Measurements from ENCODE around the gene MLST8. TPM values are rescaled to one million over a fixed set of nuclear protein-coding genes. Genes with fewer than 3 reads are reported as not detected.
A peak's percentile ranks its signal among the peaks of the same experiment; 100 is the strongest.

Gene MLST8
- polyA plus RNA-seq, 3 donors: 29.9 to 54.3 (median 30.5) TPM

DNA sequence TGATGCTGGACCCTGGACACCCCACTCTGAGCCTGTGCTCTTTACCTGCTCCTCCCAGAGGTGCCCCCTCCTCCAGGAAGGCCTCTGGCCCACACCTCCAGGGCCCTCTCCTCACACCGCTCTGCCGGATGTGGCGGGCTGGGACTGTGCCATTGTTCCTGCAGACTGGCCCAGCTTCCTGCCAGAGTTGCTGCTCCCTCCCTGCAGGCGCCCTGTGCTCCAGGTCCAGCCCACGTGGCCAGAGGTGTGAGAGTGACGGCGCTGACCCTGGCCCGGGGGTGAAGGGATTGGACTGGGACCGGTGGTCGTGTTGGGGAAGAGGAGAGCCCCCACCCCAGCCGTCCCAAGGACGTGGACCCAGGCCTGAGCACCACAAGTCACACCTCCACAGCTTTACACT is 23.8 kb downstream of the MLST8 start:
- 97% methylated on average over 6 of the region's 12 CpGs for WGBS (ENCODE audit: insufficient coverage)
- TF ChIP-seq, protein P1, sequence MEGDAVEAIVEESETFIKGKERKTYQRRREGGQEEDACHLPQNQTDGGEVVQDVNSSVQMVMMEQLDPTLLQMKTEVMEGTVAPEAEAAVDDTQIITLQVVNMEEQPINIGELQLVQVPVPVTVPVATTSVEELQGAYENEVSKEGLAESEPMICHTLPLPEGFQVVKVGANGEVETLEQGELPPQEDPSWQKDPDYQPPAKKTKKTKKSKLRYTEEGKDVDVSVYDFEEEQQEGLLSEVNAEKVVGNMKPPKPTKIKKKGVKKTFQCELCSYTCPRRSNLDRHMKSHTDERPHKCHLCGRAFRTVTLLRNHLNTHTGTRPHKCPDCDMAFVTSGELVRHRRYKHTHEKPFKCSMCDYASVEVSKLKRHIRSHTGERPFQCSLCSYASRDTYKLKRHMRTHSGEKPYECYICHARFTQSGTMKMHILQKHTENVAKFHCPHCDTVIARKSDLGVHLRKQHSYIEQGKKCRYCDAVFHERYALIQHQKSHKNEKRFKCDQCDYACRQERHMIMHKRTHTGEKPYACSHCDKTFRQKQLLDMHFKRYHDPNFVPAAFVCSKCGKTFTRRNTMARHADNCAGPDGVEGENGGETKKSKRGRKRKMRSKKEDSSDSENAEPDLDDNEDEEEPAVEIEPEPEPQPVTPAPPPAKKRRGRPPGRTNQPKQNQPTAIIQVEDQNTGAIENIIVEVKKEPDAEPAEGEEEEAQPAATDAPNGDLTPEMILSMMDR (IDR thresholded peaks at IDR 0.05): no peak
- Mint-ChIP-seq H3K9me3 (no peaks in the 10 kb centered on the region), H3K36me3 (peaks cover 40 to 63% of the 10 kb centered on the region in 2 donors), H3K27ac (no peak overlapping the region), H3K27me3 (ENCODE audit: low read depth in 3 of 3) (peaks cover 1 to 3% (median 2%) of the 10 kb centered on the region in 3 donors), H3K4me1 (peaks cover 21% of the 10 kb centered on the region), H3K4me3 (no peak overlapping the region)
- H3K27me3 ChIP-seq (ENCODE audit: control insufficient read depth in 2 of 2, insufficient read depth in 2 of 2, low read length in 2 of 2): no peaks in the 10 kb centered on the region
- peaks cover 58 to 72% of the 10 kb centered on the region in 2 donors for H3K36me3 ChIP-seq (replicated peaks in 1 of 2; ENCODE audit: control insufficient read depth in 1 of 2, insufficient read depth in 2 of 2, low read length in 2 of 2)
- no peak for DNase-seq
- peaks cover 37% of the 10 kb centered on the region for H3K79me2 ChIP-seq (ENCODE audit: insufficient read depth, low read length)
- no peak overlapping the region for H3K9ac ChIP-seq (ENCODE audit: insufficient read depth, low read length, poor library complexity, severe bottlenecking)
- no peak overlapping the region for H2AFZ ChIP-seq (ENCODE audit: insufficient read depth, low read depth, low read length, poor library complexity, severe bottlenecking)
- intact Hi-C loops (cut with micrococcal nuclease): no loop called here
- no peaks in the 10 kb centered on the region for H3K9me3 ChIP-seq (replicated peaks in 1 of 2; ENCODE audit: control insufficient read depth in 1 of 2, insufficient read depth in 1 of 2, low read length in 2 of 2)
- H3K27ac ChIP-seq (ENCODE audit: low read depth in 1 of 2, low read length in 2 of 2): no peak overlapping the region
- H3K4me3 ChIP-seq (replicated peaks in 1 of 3; ENCODE audit: low read depth in 2 of 3, low read length in 3 of 3): no peak overlapping the region
- peaks cover 16% of the 10 kb centered on the region for H4K20me1 ChIP-seq (ENCODE audit: insufficient read depth, low read length)
- H3K4me1 ChIP-seq (ENCODE audit: control insufficient read depth in 1 of 2, insufficient read depth in 2 of 2, low read length in 2 of 2): peaks cover 7 to 9% of the 10 kb centered on the region in 2 donors
- no peak overlapping the region for H3K4me2 ChIP-seq (replicated peaks; ENCODE audit: extremely low read depth, low read length, poor library complexity, severe bottlenecking)

GRCh38 chr16:2229632-2230250 is 24.5 kb downstream of the MLST8 start:
- H3K9ac ChIP-seq (ENCODE audit: insufficient read depth, low read length, poor library complexity, severe bottlenecking): no peak overlapping the region
- WGBS (ENCODE audit: insufficient coverage): 90% methylated on average over 17 of the region's 23 CpGs
- H3K27ac ChIP-seq (ENCODE audit: low read depth in 1 of 2, low read length in 2 of 2): no peak overlapping the region
- Mint-ChIP-seq H3K27me3 (ENCODE audit: low read depth in 3 of 3) (peaks cover 2 to 3% (median 2%) of the 10 kb centered on the region in 3 donors), H3K27ac (peak overlapping the region in 1 of 7 donors; percentile 50), H3K9me3 (peaks cover 0 to 2% (median 0%) of the 10 kb centered on the region in 7 donors), H3K4me3 (no peak overlapping the region), H3K36me3 (peaks cover 45 to 69% of the 10 kb centered on the region in 2 donors), H3K4me1 (peaks cover 15% of the 10 kb centered on the region)
- intact Hi-C loops (cut with micrococcal nuclease): no loop called here
- no peak overlapping the region for H3K4me3 ChIP-seq (replicated peaks in 1 of 3; ENCODE audit: low read depth in 2 of 3, low read length in 3 of 3)
- H3K9me3 ChIP-seq (replicated peaks in 1 of 2; ENCODE audit: control insufficient read depth in 1 of 2, insufficient read depth in 1 of 2, low read length in 2 of 2): no peaks in the 10 kb centered on the region
- peaks cover 63 to 77% of the 10 kb centered on the region in 2 donors for H3K36me3 ChIP-seq (replicated peaks in 1 of 2; ENCODE audit: control insufficient read depth in 1 of 2, insufficient read depth in 2 of 2, low read length in 2 of 2)
- peaks cover under 1 to 3% of the 10 kb centered on the region in 2 donors for H3K4me1 ChIP-seq (ENCODE audit: control insufficient read depth in 1 of 2, insufficient read depth in 2 of 2, low read length in 2 of 2)
- H3K4me2 ChIP-seq (replicated peaks; ENCODE audit: extremely low read depth, low read length, poor library complexity, severe bottlenecking): no peak overlapping the region
- H4K20me1 ChIP-seq (ENCODE audit: insufficient read depth, low read length): peaks cover 19% of the 10 kb centered on the region
- H2AFZ ChIP-seq (ENCODE audit: insufficient read depth, low read depth, low read length, poor library complexity, severe bottlenecking): no peak overlapping the region
- peaks cover 30% of the 10 kb centered on the region for H3K79me2 ChIP-seq (ENCODE audit: insufficient read depth, low read length)
- no peaks in the 10 kb centered on the region for H3K27me3 ChIP-seq (ENCODE audit: control insufficient read depth in 2 of 2, insufficient read depth in 2 of 2, low read length in 2 of 2)
- DNase-seq: no peak
- TF ChIP-seq, protein P1 (IDR thresholded peaks at IDR 0.05): no peak

Measured in CD14-positive monocyte (primary cell).